ENCODE measurements around the gene IGDCC3.

IGDCC3 gene

GRCh38 chr15:65343374-65343981, 34.3 kb downstream of the IGDCC3 start:
- DNase-seq (ENCODE audit: low read depth) = no peak

- DNase-seq (ENCODE audit: low read depth) = no peak
These were observed 35.3 kb downstream of the IGDCC3 start for GRCh38 chr15:65342493-65342892.

- DNase-seq (ENCODE audit: low read depth) = no peak
These were observed 37.9 kb downstream of the IGDCC3 start for GRCh38 chr15:65339920-65340319.

GRCh38 chr15:65339416-65339815, 38.4 kb downstream of the IGDCC3 start:
- DNase-seq (ENCODE audit: low read depth) = no peak

- DNase-seq (ENCODE audit: low read depth) = no peak
These were observed 39.0 kb downstream of the IGDCC3 start for GRCh38 chr15:65338823-65339222.

- no peak for DNase-seq (ENCODE audit: low read depth)
These were observed 39.4 kb downstream of the IGDCC3 start for GRCh38 chr15:65338366-65338765.

- DNase-seq (ENCODE audit: low read depth) = no peak
These were observed 40.2 kb downstream of the IGDCC3 start for GRCh38 chr15:65337436-65338070.

- no peak for DNase-seq (ENCODE audit: low read depth)
These were observed 41.0 kb downstream of the IGDCC3 start for GRCh38 chr15:65336493-65337435.

GRCh38 chr15:65335278-65336055, 42.3 kb downstream of the IGDCC3 start:
- no peak for DNase-seq (ENCODE audit: low read depth)

GRCh38 chr15:65334586-65335231, 43.1 kb downstream of the IGDCC3 start:
- no peak for DNase-seq (ENCODE audit: low read depth)

- no peak for DNase-seq (ENCODE audit: low read depth)
These were observed 43.9 kb downstream of the IGDCC3 start for GRCh38 chr15:65333856-65334255.

GRCh38 chr15:65333148-65333820, 44.5 kb downstream of the IGDCC3 start:
- no peak for DNase-seq (ENCODE audit: low read depth)

GRCh38 chr15:65332391-65333147, 45.2 kb downstream of the IGDCC3 start:
- no peak for DNase-seq (ENCODE audit: low read depth)

GRCh38 chr15:65331811-65332210, 46.0 kb downstream of the IGDCC3 start:
- no peak for DNase-seq (ENCODE audit: low read depth)

- no peak for DNase-seq (ENCODE audit: low read depth)
These were observed 46.7 kb downstream of the IGDCC3 start for GRCh38 chr15:65330934-65331645.

GRCh38 chr15:65329984-65330735, 47.6 kb downstream of the IGDCC3 start:
- DNase-seq (ENCODE audit: low read depth) = no peak

GRCh38 chr15:65329288-65329983, 48.4 kb downstream of the IGDCC3 start:
- DNase-seq (ENCODE audit: low read depth) = no peak
